Epithelial cell of proximal tubule (primary cell): ENCODE results near the gene TERF2IP. TPM values are rescaled to one million over a fixed set of nuclear protein-coding genes. Genes with fewer than 3 reads are reported as not detected.
A peak's percentile ranks its signal among the peaks of the same experiment; 100 is the strongest.

Source experiments
- DNase-seq: peaks from one replicate; pipeline ENCODE4 v3.0.0-alpha.2; 2011; ENCODE audit warnings: low read depth
- H3K4me3 ChIP-seq: 2 replicates; pipeline ENCODE4 v1.5.1; 2011; ENCODE audit warnings: low read depth, mild to moderate bottlenecking, low read length
- CTCF ChIP-seq: conservative IDR thresholded peaks from 2 replicates; pipeline ENCODE4 v1.5.1; 2012; ENCODE audit warnings: low read depth, mild to moderate bottlenecking, low read length
- total RNA-seq: library from RNA; depleted of rRNA; stranded (reverse); fragments of >200 nt; gene quantifications from 2 replicates; pipeline ENCODE4 v1.2.3, GENCODE V29; 2015

Gene TERF2IP
- total RNA-seq, 1 donor from 2014 or later, result 35.3 TPM

- no peak overlapping the region for H3K4me3 ChIP-seq
- no peak for TF ChIP-seq CTCF
- DNase-seq, result no peak
Observed at GRCh38 chr16:75635036-75635435, 12.5 kb upstream of the TERF2IP start.

- DNase-seq, result no peak
- no peak for TF ChIP-seq CTCF
- H3K4me3 ChIP-seq, result no peak overlapping the region
Observed at GRCh38 chr16:75640598-75640997, 7.0 kb upstream of the TERF2IP start.

- H3K4me3 ChIP-seq, result no peak overlapping the region
- TF ChIP-seq CTCF, result peak; percentile 23
- no peak for DNase-seq
Observed at GRCh38 chr16:75644240-75645012, 3.1 kb upstream of the TERF2IP start.

GRCh38 chr16:75647112-75647491 is 471 bp upstream of the TERF2IP start:
- H3K4me3 ChIP-seq, result peak overlapping the region; percentile 88
- no peak for TF ChIP-seq CTCF
- DNase-seq, result no peak

GRCh38 chr16:75648265-75649076 is 898 bp downstream of the TERF2IP start:
- no peak for DNase-seq
- TF ChIP-seq CTCF, result no peak
- peak overlapping the region; percentile 88 for H3K4me3 ChIP-seq

GRCh38 chr16:75653922-75654321 is 6.3 kb downstream of the TERF2IP start:
- DNase-seq, result no peak
- no peak overlapping the region for H3K4me3 ChIP-seq
- no peak for TF ChIP-seq CTCF
